ENCODE results near the gene ARAP3. TPM values are rescaled to one million over a fixed set of nuclear protein-coding genes. Genes with fewer than 3 reads are reported as not detected.

ARAP3 gene
- polyA plus RNA-seq, 1 donor from 2014 or later, result 1.4 TPM

DNA sequence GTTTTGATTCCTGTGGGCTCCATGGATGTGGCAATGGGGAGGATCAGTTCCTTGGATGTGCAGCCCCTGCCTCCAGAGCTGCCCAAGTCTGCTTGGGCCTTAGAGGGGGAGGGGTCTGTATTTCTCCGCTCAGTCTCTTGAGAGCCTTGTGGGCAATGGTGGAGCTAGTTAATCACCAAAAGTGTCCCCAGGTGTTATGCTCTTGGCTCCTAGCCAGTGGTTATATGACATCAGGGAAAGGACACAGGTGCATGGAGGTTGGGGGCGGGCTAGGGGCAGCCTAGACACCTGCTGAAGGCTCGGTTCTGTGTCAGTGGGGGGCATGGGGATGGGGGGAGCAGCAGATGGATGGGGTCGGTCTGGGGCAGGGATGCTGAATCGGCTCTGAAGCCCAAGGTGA is 12.4 kb upstream of the ARAP3 start:
- Histone ChIP-seq H3K27me3 (ENCODE audit: insufficient read depth, low read depth, low read length) (no peaks in the 10 kb centered on the region), H3K9me3 (ENCODE audit: low read length) (no peaks in the 10 kb centered on the region), H2AFZ (ENCODE audit: low read depth, low read length) (no peak overlapping the region), H3F3A (ENCODE audit: insufficient read depth, low read length, poor library complexity, severe bottlenecking) (no peaks in the 10 kb centered on the region), H3K4me2 (ENCODE audit: low read length) (no peak overlapping the region), H3K4me3 (ENCODE audit: low read length) (no peak overlapping the region), H4K20me1 (ENCODE audit: insufficient read depth) (no peaks in the 10 kb centered on the region), H3K9me2 (ENCODE audit: insufficient read depth, low read length) (no peaks in the 10 kb centered on the region), H3K27ac (ENCODE audit: low read length) (no peak overlapping the region), H3K79me2 (replicated peaks; ENCODE audit: insufficient read depth, low read length) (no peaks in the 10 kb centered on the region), H3K36me3 (ENCODE audit: insufficient read depth, low read length) (no peaks in the 10 kb centered on the region), H3K9ac (ENCODE audit: low read length) (no peak overlapping the region)
- TF ChIP-seq EZH2 (IDR thresholded peaks at IDR 0.05; ENCODE audit: borderline replicate concordance, insufficient read depth, low read length, poor library complexity, severe bottlenecking) (no peak), EP300 (conservative IDR thresholded peaks at IDR 0.05; ENCODE audit: poor library complexity, severe bottlenecking) (no peak), RAD21 (conservative IDR thresholded peaks at IDR 0.05) (no peak), SMC3 (conservative IDR thresholded peaks at IDR 0.05; ENCODE audit: poor library complexity) (no peak), MXI1 (conservative IDR thresholded peaks at IDR 0.05; ENCODE audit: poor library complexity, severe bottlenecking) (no peak), TAF1 (IDR thresholded peaks at IDR 0.05; ENCODE audit: low read depth) (no peak), POLR2AphosphoS5 (IDR thresholded peaks at IDR 0.05) (no peak)
- TF ChIP-seq, protein P1, sequence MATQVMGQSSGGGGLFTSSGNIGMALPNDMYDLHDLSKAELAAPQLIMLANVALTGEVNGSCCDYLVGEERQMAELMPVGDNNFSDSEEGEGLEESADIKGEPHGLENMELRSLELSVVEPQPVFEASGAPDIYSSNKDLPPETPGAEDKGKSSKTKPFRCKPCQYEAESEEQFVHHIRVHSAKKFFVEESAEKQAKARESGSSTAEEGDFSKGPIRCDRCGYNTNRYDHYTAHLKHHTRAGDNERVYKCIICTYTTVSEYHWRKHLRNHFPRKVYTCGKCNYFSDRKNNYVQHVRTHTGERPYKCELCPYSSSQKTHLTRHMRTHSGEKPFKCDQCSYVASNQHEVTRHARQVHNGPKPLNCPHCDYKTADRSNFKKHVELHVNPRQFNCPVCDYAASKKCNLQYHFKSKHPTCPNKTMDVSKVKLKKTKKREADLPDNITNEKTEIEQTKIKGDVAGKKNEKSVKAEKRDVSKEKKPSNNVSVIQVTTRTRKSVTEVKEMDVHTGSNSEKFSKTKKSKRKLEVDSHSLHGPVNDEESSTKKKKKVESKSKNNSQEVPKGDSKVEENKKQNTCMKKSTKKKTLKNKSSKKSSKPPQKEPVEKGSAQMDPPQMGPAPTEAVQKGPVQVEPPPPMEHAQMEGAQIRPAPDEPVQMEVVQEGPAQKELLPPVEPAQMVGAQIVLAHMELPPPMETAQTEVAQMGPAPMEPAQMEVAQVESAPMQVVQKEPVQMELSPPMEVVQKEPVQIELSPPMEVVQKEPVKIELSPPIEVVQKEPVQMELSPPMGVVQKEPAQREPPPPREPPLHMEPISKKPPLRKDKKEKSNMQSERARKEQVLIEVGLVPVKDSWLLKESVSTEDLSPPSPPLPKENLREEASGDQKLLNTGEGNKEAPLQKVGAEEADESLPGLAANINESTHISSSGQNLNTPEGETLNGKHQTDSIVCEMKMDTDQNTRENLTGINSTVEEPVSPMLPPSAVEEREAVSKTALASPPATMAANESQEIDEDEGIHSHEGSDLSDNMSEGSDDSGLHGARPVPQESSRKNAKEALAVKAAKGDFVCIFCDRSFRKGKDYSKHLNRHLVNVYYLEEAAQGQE (IDR thresholded peaks at IDR 0.05; ENCODE audit: borderline replicate concordance), result no peak
- TF ChIP-seq, protein P2, sequence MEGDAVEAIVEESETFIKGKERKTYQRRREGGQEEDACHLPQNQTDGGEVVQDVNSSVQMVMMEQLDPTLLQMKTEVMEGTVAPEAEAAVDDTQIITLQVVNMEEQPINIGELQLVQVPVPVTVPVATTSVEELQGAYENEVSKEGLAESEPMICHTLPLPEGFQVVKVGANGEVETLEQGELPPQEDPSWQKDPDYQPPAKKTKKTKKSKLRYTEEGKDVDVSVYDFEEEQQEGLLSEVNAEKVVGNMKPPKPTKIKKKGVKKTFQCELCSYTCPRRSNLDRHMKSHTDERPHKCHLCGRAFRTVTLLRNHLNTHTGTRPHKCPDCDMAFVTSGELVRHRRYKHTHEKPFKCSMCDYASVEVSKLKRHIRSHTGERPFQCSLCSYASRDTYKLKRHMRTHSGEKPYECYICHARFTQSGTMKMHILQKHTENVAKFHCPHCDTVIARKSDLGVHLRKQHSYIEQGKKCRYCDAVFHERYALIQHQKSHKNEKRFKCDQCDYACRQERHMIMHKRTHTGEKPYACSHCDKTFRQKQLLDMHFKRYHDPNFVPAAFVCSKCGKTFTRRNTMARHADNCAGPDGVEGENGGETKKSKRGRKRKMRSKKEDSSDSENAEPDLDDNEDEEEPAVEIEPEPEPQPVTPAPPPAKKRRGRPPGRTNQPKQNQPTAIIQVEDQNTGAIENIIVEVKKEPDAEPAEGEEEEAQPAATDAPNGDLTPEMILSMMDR (IDR thresholded peaks at IDR 0.05; ENCODE audit: poor library complexity, severe bottlenecking), result no peak

DNA sequence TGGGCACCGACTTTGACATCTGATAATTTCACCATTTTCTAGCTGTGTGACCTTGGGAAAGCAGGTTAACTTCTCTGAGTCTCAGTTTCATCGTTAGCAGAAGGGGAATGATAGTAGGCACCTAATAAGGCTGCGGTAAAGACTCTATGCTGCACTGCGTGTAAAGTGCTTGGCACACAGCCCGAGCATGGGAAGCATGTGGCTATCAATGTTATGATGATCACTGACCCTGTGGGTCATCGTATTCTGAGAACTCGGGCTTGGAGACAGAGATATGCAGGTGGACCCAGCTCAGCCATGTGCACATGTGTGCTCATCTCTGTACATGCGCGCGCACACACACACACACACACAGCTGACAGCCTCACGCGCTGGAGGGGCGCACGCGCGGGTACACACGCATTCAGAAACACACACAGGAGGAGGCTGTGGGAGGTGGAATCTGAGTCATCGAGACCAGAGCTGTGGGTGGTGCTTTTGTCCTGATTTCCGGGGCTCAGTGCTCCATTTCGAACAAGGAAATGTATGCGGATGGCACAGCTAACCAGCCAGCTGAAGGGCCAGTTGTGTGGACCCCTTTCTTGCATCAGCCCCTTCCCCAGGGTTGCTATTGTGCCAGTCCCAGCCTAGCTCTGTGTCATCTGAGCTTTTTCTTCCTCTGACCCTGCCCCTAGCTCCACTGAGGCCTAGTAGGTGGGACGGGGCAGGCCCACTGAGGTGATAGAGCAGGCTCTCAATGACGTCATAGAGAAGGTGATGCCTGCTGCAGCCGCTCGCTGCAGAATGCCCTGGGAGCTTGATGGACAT is 11.1 kb upstream of the ARAP3 start:
- H2AFZ ChIP-seq (ENCODE audit: low read depth, low read length), result no peak overlapping the region
- peak overlapping the region; percentile 54 for H3K4me3 ChIP-seq (ENCODE audit: low read length)
- no peak overlapping the region for H3K27ac ChIP-seq (ENCODE audit: low read length)
- no peaks in the 10 kb centered on the region for H3K9me3 ChIP-seq (ENCODE audit: low read length)
- no peaks in the 10 kb centered on the region for H3K27me3 ChIP-seq (ENCODE audit: insufficient read depth, low read depth, low read length)
- H3K4me2 ChIP-seq (ENCODE audit: low read length), result no peak overlapping the region
- no peaks in the 10 kb centered on the region for H3F3A ChIP-seq (ENCODE audit: insufficient read depth, low read length, poor library complexity, severe bottlenecking)
- TF ChIP-seq RAD21 (conservative IDR thresholded peaks at IDR 0.05), result no peak
- peak; percentile 13 for TF ChIP-seq POLR2AphosphoS5 (IDR thresholded peaks at IDR 0.05)
- TF ChIP-seq, protein P1 (IDR thresholded peaks at IDR 0.05; ENCODE audit: borderline replicate concordance), result no peak
- TF ChIP-seq, protein P2 (IDR thresholded peaks at IDR 0.05; ENCODE audit: poor library complexity, severe bottlenecking), result no peak
- TF ChIP-seq EZH2 (IDR thresholded peaks at IDR 0.05; ENCODE audit: borderline replicate concordance, insufficient read depth, low read length, poor library complexity, severe bottlenecking), result no peak
- no peak for TF ChIP-seq EP300 (conservative IDR thresholded peaks at IDR 0.05; ENCODE audit: poor library complexity, severe bottlenecking)
- H4K20me1 ChIP-seq (ENCODE audit: insufficient read depth), result no peaks in the 10 kb centered on the region
- H3K79me2 ChIP-seq (replicated peaks; ENCODE audit: insufficient read depth, low read length), result no peaks in the 10 kb centered on the region
- peak overlapping the region; percentile 14 for H3K9ac ChIP-seq (ENCODE audit: low read length)
- no peaks in the 10 kb centered on the region for H3K9me2 ChIP-seq (ENCODE audit: insufficient read depth, low read length)
- no peaks in the 10 kb centered on the region for H3K36me3 ChIP-seq (ENCODE audit: insufficient read depth, low read length)
